IPS DF 6.9 (cell line): ENCODE measurements around the gene LNX1.

Experiments used
- DNase-seq: peaks from one replicate; pipeline ENCODE4 v3.0.0-alpha.2; 2013; ENCODE audit warnings: low read depth, low spot score
- H3K27ac ChIP-seq: one replicate; pipeline ENCODE4 v1.5.1; 2013; ENCODE audit warnings: low read length, control low read depth
- H3K27me3 ChIP-seq: 2 replicates; pipeline ENCODE4 v1.6.1; 2013; ENCODE audit warnings: mild to moderate bottlenecking, low read length; ENCODE audit not compliant: control insufficient read depth, insufficient read depth
- H3K36me3 ChIP-seq: 2 replicates; pipeline ENCODE4 v1.6.1; 2013; ENCODE audit warnings: low read length; ENCODE audit not compliant: control insufficient read depth, insufficient read depth
- H3K4me1 ChIP-seq: 2 replicates; pipeline ENCODE4 v1.6.1; 2013; ENCODE audit warnings: low read length; ENCODE audit not compliant: control insufficient read depth, insufficient read depth
- H3K4me3 ChIP-seq: 2 replicates; pipeline ENCODE4 v1.5.1; 2013; ENCODE audit warnings: mild to moderate bottlenecking, low read length
- H3K9me3 ChIP-seq: 2 replicates; pipeline ENCODE4 v1.6.1; 2013; ENCODE audit warnings: low read length, inconsistent platforms; ENCODE audit not compliant: control insufficient read depth, insufficient read depth
- WGBS: extraction: QIAGEN DNeasy Blood & Tissue Kit; methylation state at CpG from one replicate; pipeline ENCODE4 v1.1.7; 2013; ENCODE audit warnings: mixed read lengths, missing lambda C conversion rate; ENCODE audit not compliant: insufficient read length, insufficient coverage; 5-methylcytosine and 5-hydroxymethylcytosine counted together

The LNX1 gene

DNA sequence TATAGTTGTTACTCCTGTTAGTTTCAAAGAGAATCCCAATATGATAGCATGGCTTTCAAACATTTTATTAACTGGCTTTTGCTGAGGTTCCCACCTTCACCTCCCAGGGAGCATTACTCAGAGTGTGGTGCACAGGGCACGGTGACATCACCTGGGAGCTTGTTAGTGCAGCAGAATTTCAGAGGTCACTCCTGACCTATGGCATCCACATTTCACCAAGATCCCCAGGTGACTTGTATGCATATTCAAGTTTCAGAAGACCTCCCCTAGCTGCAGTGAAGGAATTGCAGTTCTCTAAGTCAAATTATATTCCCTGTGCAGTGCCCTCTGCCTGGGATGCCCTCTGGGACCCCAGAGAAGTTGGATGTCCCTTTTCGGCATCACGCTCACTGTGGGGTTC lies 29.7 kb upstream of the LNX1 start:
- Histone ChIP-seq H3K36me3 (no peaks in the 10 kb centered on the region), H3K4me3 (no peak overlapping the region), H3K27ac (no peak overlapping the region), H3K27me3 (no peaks in the 10 kb centered on the region), H3K9me3 (no peaks in the 10 kb centered on the region), H3K4me1 (0 out of 2 replicates have a peak, but pooled peaks cover 1% of the 10 kb centered on the region)
- no peak for DNase-seq
- WGBS: no CpG with 5 or more reads among the region's 3 CpGs

- no CpG with 5 or more reads among the region's 3 CpGs for WGBS
- H3K4me1 ChIP-seq: 0 out of 2 replicates have a peak, but pooled peaks cover 1% of the 10 kb centered on the region
- DNase-seq: no peak
- no peak overlapping the region for H3K27ac ChIP-seq
- no peak overlapping the region for H3K4me3 ChIP-seq
- no peaks in the 10 kb centered on the region for H3K9me3 ChIP-seq
- H3K36me3 ChIP-seq: no peaks in the 10 kb centered on the region
- no peaks in the 10 kb centered on the region for H3K27me3 ChIP-seq
Observed at GRCh38 chr4:53619431-53619830, 28.1 kb upstream of the LNX1 start.

GRCh38 chr4:53618321-53618720 lies 27.0 kb upstream of the LNX1 start:
- no peak overlapping the region for H3K27ac ChIP-seq
- WGBS: no CpG with 5 or more reads among the region's 1 CpG
- no peak for DNase-seq
- no peaks in the 10 kb centered on the region for H3K27me3 ChIP-seq
- H3K4me3 ChIP-seq: no peak overlapping the region
- 0 out of 2 replicates have a peak, but pooled peaks cover 1% of the 10 kb centered on the region for H3K4me1 ChIP-seq
- H3K36me3 ChIP-seq: no peaks in the 10 kb centered on the region
- H3K9me3 ChIP-seq: no peaks in the 10 kb centered on the region

- Histone ChIP-seq H3K9me3 (no peaks in the 10 kb centered on the region), H3K36me3 (no peaks in the 10 kb centered on the region), H3K4me3 (no peak overlapping the region), H3K4me1 (0 out of 2 replicates have a peak, but pooled peaks cover 1% of the 10 kb centered on the region), H3K27ac (no peak overlapping the region), H3K27me3 (no peaks in the 10 kb centered on the region)
- no peak for DNase-seq
Observed at GRCh38 chr4:53617101-53617680, 25.9 kb upstream of the LNX1 start.

DNA sequence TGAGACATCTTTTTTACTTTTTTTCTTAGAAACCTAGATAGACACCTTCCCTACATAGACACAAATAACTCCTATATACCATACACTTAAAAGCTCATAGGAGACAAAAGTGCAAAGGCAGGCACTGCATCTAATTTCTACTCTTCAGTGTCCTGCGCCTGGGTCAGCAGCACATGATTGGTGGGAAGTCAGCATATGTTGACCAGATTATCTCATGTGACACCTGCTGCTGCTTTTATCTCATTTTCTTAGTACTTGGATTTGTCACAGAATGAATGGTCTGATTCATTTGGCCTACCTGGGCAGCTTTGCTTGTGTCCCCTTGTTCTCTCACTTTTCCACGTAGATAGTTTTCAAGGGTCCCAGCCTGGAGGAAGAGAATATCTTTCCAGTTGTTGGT lies 24.9 kb upstream of the LNX1 start:
- Histone ChIP-seq H3K27me3 (no peaks in the 10 kb centered on the region), H3K9me3 (no peaks in the 10 kb centered on the region), H3K27ac (no peak overlapping the region), H3K4me3 (no peak overlapping the region), H3K36me3 (no peaks in the 10 kb centered on the region), H3K4me1 (0 out of 2 replicates have a peak, but pooled peaks cover 1% of the 10 kb centered on the region)
- WGBS: no CpG with 5 or more reads among the region's 2 CpGs
- no peak for DNase-seq

DNA sequence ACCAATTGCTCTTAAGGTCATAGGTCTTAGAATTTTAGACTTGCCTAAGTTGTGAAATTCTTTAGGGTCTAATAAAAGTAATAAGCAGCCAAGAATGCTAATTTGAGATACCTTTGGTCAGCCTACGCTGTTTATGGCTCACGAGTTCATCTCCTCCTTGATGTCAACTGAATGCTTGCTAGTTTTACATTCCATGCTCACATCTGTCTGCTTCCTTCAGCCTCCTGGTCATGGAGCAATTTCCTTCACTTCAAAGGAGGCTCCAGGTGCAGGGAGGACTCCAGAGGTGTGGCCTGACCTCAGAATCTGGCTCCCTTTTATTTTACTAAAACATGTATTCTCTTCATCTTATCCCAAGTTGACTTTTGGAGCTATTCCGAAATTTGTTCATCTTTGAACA lies 23.3 kb upstream of the LNX1 start:
- Histone ChIP-seq H3K27ac (no peak overlapping the region), H3K4me3 (no peak overlapping the region), H3K36me3 (no peaks in the 10 kb centered on the region), H3K9me3 (no peaks in the 10 kb centered on the region), H3K27me3 (no peaks in the 10 kb centered on the region), H3K4me1 (no peaks in the 10 kb centered on the region)
- DNase-seq: no peak
- no CpG with 5 or more reads among the region's 3 CpGs for WGBS

GRCh38 chr4:53613428-53613827 lies 22.1 kb upstream of the LNX1 start:
- no CpG with 5 or more reads among the region's 3 CpGs for WGBS
- DNase-seq: no peak
- no peaks in the 10 kb centered on the region for H3K4me1 ChIP-seq
- H3K36me3 ChIP-seq: no peaks in the 10 kb centered on the region
- H3K9me3 ChIP-seq: no peaks in the 10 kb centered on the region
- no peak overlapping the region for H3K4me3 ChIP-seq
- no peaks in the 10 kb centered on the region for H3K27me3 ChIP-seq
- H3K27ac ChIP-seq: no peak overlapping the region

GRCh38 chr4:53608649-53609048 lies 17.4 kb upstream of the LNX1 start:
- no peaks in the 10 kb centered on the region for H3K4me1 ChIP-seq
- H3K27ac ChIP-seq: no peak overlapping the region
- no peak overlapping the region for H3K4me3 ChIP-seq
- H3K9me3 ChIP-seq: no peaks in the 10 kb centered on the region
- no peaks in the 10 kb centered on the region for H3K36me3 ChIP-seq
- no peak for DNase-seq
- H3K27me3 ChIP-seq: no peaks in the 10 kb centered on the region
- no CpG with 5 or more reads among the region's 4 CpGs for WGBS

- no peaks in the 10 kb centered on the region for H3K27me3 ChIP-seq
Observed at GRCh38 chr4:53608242-53608641, 17.0 kb upstream of the LNX1 start.

GRCh38 chr4:53605783-53606182 lies 14.5 kb upstream of the LNX1 start:
- Histone ChIP-seq H3K4me3 (no peak overlapping the region), H3K27ac (no peak overlapping the region), H3K27me3 (no peaks in the 10 kb centered on the region), H3K4me1 (peaks cover 3% of the 10 kb centered on the region; the same call in 1 of the 2 replicates), H3K9me3 (no peaks in the 10 kb centered on the region), H3K36me3 (no peaks in the 10 kb centered on the region)
- DNase-seq: no peak
- no CpG with 5 or more reads among the region's 3 CpGs for WGBS

More at GRCh38 chr4:53608242-53608641, 17.0 kb upstream of the LNX1 start:
- no peaks in the 10 kb centered on the region for H3K4me1 ChIP-seq
- no peaks in the 10 kb centered on the region for H3K36me3 ChIP-seq
- H3K4me3 ChIP-seq: no peak overlapping the region
- DNase-seq: no peak
- no peak overlapping the region for H3K27ac ChIP-seq
- WGBS: no CpG with 5 or more reads among the region's 3 CpGs
- H3K9me3 ChIP-seq: no peaks in the 10 kb centered on the region

DNA sequence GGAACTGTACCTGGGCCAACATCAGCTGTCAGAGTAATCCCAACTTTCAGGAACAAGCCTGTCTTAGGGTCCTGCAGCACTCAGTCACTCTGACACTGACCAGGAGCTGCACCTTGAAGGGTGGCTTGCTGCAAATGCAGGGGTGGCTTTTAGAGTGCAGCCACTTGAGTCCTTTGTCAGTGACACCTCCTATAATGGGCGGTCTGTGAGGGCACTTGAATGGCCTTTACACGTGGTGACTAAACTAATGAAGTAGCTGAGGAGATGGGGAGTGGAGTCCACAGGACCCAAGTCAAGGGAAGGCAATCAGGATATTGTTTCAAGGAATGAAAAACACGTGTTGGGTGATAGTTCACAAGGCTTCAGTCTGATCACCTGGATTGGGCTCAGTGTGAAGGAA lies 11.1 kb upstream of the LNX1 start:
- DNase-seq: no peak
- WGBS: no CpG with 5 or more reads among the region's 3 CpGs
- H3K27me3 ChIP-seq: no peaks in the 10 kb centered on the region

More for the DNA sequence above, 11.1 kb upstream of the LNX1 start:
- H3K4me3 ChIP-seq: no peak overlapping the region
- no peaks in the 10 kb centered on the region for H3K36me3 ChIP-seq
- H3K27ac ChIP-seq: no peak overlapping the region
- H3K4me1 ChIP-seq: peaks cover 3% of the 10 kb centered on the region; the same call in 1 of the 2 replicates
- no peaks in the 10 kb centered on the region for H3K9me3 ChIP-seq
